Measurements from ENCODE around the gene LPCAT3.

LPCAT3 gene

DNA sequence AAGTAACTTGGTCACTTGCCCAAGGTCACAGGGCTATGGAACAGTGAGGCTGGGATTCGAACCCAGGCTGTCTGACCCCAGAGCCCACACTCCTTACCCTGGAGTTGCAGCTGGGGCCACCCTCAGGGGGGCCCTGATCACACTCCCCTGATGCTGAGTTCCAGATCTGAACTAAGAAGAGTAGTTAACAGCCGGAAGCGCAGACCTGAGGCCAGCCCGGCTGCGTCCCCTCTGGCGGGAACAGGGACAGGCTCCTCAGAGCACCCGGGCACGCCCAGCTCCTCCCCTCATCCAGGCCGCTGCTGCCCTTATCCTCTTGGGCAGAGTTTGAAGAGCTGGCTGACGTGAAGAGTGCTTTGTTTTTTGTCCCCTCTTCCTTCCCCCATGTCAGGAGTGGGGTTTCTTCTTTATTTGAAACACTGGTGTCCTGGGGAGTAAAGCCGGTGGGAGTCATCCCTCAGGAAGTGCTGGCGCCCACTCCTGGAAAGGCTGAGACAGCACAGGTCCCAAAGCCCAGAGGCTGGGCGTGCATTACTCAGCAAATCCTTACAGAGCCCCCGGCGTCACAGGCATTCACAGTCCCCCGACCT, 56.5 kb downstream of the LPCAT3 start:
- Histone ChIP-seq H3K4me1 (ENCODE audit: control insufficient read depth, insufficient read depth, low read length) (peaks cover 2% of the 10 kb centered on the region; the same call in 1 of the 2 replicates), H3K27ac (ENCODE audit: extremely low read depth, low read depth, low read length) (peak overlapping the region; percentile 45), H3K4me3 (ENCODE audit: low read depth, low read length) (peak overlapping the region; percentile 2), H3K9me3 (ENCODE audit: control insufficient read depth, insufficient read depth, low read depth, low read length) (no peaks in the 10 kb centered on the region), H3K36me3 (ENCODE audit: control insufficient read depth in 2 of 2, insufficient read depth in 1 of 2, low read length in 2 of 2) (peaks cover 4 to 29% of the 10 kb centered on the region in 2 experiments; a peak in 2 of 3 replicates)
- CTCF ChIA-PET, result interaction anchor here (0.6 to 7.7 kb wide), 15 partner anchors 9 to 191 kb away, joined by 3 to 138 read pairs (median 4); partner anchors contain the start of genes C12orf57, C1RL, PTPN6 and RNU7-1
- POLR2A ChIA-PET, result interaction anchor here (1.0 to 3.2 kb wide), 3 partner anchors 16 to 196 kb away, joined by 6 to 22 read pairs (median 6); partner anchors contain the start of genes C12orf57, PTMS and RNU7-1
- TF ChIP-seq ZNF366 (tag by site-specific recombination; conservative IDR thresholded peaks at IDR 0.05) (peak; percentile 64; the same call in 1 of the 2 replicates), ZNF335 (tag by site-specific recombination; conservative IDR thresholded peaks at IDR 0.05) (peak; percentile 86), FEZF1 (tag by site-specific recombination; IDR thresholded peaks at IDR 0.05) (0 out of 2 replicates have a peak, but pooled peaks have one; percentile 4), ZNF341 (tag by site-specific recombination; IDR thresholded peaks at IDR 0.05; ENCODE audit: low read depth) (peak; percentile 47), EGR2 (tag by site-specific recombination; IDR thresholded peaks at IDR 0.05; ENCODE audit: low read depth) (peak; percentile 51; the same call in 1 of the 2 replicates), IKZF3 (tag by site-specific recombination; IDR thresholded peaks at IDR 0.05) (peak; percentile 91), ZNF561 (tag by site-specific recombination; IDR thresholded peaks at IDR 0.05; ENCODE audit: borderline replicate concordance) (peak; percentile 96), ZBTB48 (tag by site-specific recombination; IDR thresholded peaks at IDR 0.05) (no peak), ZFP69B (tag by site-specific recombination; IDR thresholded peaks at IDR 0.05) (no peak), ZNF404 (tag by site-specific recombination; IDR thresholded peaks at IDR 0.05) (no peak), PATZ1 (tag by site-specific recombination; IDR thresholded peaks at IDR 0.05) (peak; percentile 85), MZF1 (tag by site-specific recombination; IDR thresholded peaks at IDR 0.05; ENCODE audit: borderline replicate concordance) (peak; percentile 79), SP3 (tag by site-specific recombination; IDR thresholded peaks at IDR 0.05) (peak; percentile 11), ZNF596 (tag by site-specific recombination; IDR thresholded peaks at IDR 0.05) (no peak), ZNF394 (tag by site-specific recombination; IDR thresholded peaks at IDR 0.05; ENCODE audit: borderline replicate concordance) (peak; percentile 33; the same call in 1 of the 2 replicates), ZNF629 (tag by site-specific recombination; IDR thresholded peaks at IDR 0.05) (peak; percentile 36; the same call in 1 of the 2 replicates), ZNF266 (tag by site-specific recombination; IDR thresholded peaks at IDR 0.05; ENCODE audit: low read depth) (no peak)
- TF ChIP-seq, protein P1, sequence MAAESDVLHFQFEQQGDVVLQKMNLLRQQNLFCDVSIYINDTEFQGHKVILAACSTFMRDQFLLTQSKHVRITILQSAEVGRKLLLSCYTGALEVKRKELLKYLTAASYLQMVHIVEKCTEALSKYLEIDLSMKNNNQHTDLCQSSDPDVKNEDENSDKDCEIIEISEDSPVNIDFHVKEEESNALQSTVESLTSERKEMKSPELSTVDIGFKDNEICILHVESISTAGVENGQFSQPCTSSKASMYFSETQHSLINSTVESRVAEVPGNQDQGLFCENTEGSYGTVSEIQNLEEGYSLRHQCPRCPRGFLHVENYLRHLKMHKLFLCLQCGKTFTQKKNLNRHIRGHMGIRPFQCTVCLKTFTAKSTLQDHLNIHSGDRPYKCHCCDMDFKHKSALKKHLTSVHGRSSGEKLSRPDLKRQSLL (tag by site-specific recombination; IDR thresholded peaks at IDR 0.05), result no peak
- TF ChIP-seq, protein P2, sequence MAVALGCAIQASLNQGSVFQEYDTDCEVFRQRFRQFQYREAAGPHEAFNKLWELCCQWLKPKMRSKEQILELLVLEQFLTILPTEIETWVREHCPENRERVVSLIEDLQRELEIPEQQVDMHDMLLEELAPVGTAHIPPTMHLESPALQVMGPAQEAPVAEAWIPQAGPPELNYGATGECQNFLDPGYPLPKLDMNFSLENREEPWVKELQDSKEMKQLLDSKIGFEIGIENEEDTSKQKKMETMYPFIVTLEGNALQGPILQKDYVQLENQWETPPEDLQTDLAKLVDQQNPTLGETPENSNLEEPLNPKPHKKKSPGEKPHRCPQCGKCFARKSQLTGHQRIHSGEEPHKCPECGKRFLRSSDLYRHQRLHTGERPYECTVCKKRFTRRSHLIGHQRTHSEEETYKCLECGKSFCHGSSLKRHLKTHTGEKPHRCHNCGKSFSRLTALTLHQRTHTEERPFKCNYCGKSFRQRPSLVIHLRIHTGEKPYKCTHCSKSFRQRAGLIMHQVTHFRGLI (tag by site-specific recombination; IDR thresholded peaks at IDR 0.05), result peak; percentile 71; the same call in 1 of the 2 replicates
- TF ChIP-seq, protein P3, sequence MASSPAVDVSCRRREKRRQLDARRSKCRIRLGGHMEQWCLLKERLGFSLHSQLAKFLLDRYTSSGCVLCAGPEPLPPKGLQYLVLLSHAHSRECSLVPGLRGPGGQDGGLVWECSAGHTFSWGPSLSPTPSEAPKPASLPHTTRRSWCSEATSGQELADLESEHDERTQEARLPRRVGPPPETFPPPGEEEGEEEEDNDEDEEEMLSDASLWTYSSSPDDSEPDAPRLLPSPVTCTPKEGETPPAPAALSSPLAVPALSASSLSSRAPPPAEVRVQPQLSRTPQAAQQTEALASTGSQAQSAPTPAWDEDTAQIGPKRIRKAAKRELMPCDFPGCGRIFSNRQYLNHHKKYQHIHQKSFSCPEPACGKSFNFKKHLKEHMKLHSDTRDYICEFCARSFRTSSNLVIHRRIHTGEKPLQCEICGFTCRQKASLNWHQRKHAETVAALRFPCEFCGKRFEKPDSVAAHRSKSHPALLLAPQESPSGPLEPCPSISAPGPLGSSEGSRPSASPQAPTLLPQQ (tag by site-specific recombination; IDR thresholded peaks at IDR 0.05), result no peak
- TF ChIP-seq, protein P4, sequence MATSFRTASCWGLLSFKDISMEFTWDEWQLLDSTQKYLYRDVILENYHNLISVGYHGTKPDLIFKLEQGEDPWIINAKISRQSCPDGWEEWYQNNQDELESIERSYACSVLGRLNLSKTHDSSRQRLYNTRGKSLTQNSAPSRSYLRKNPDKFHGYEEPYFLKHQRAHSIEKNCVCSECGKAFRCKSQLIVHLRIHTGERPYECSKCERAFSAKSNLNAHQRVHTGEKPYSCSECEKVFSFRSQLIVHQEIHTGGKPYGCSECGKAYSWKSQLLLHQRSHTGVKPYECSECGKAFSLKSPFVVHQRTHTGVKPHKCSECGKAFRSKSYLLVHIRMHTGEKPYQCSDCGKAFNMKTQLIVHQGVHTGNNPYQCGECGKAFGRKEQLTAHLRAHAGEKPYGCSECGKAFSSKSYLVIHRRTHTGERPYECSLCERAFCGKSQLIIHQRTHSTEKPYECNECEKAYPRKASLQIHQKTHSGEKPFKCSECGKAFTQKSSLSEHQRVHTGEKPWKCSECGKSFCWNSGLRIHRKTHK (tag by site-specific recombination; IDR thresholded peaks at IDR 0.05), result no peak
- TF ChIP-seq, protein P5, sequence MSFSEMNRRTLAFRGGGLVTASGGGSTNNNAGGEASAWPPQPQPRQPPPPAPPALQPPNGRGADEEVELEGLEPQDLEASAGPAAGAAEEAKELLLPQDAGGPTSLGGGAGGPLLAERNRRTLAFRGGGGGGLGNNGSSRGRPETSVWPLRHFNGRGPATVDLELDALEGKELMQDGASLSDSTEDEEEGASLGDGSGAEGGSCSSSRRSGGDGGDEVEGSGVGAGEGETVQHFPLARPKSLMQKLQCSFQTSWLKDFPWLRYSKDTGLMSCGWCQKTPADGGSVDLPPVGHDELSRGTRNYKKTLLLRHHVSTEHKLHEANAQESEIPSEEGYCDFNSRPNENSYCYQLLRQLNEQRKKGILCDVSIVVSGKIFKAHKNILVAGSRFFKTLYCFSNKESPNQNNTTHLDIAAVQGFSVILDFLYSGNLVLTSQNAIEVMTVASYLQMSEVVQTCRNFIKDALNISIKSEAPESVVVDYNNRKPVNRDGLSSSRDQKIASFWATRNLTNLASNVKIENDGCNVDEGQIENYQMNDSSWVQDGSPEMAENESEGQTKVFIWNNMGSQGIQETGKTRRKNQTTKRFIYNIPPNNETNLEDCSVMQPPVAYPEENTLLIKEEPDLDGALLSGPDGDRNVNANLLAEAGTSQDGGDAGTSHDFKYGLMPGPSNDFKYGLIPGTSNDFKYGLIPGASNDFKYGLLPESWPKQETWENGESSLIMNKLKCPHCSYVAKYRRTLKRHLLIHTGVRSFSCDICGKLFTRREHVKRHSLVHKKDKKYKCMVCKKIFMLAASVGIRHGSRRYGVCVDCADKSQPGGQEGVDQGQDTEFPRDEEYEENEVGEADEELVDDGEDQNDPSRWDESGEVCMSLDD (tag by site-specific recombination; IDR thresholded peaks at IDR 0.05), result no peak
- TF ChIP-seq, protein P6, sequence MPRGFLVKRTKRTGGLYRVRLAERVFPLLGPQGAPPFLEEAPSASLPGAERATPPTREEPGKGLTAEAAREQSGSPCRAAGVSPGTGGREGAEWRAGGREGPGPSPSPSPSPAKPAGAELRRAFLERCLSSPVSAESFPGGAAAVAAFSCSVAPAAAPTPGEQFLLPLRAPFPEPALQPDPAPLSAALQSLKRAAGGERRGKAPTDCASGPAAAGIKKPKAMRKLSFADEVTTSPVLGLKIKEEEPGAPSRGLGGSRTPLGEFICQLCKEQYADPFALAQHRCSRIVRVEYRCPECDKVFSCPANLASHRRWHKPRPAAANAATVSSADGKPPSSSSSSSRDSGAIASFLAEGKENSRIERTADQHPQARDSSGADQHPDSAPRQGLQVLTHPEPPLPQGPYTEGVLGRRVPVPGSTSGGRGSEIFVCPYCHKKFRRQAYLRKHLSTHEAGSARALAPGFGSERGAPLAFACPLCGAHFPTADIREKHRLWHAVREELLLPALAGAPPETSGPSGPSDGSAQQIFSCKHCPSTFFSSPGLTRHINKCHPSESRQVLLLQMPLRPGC (tag by site-specific recombination; IDR thresholded peaks at IDR 0.05), result peak; percentile 10; the same call in 1 of the 2 replicates

All from HEK293 (cell line).